Activated CD8-positive, alpha-beta memory T cell treated with anti-CD3 and anti-CD28 coated beads, Interleukin-2, amount 50 U/mL, for 1 hour (primary cell): ENCODE data around the gene CNPY1.
"Not testable (repeated sequence)": the region's sequence is repeated elsewhere in the genome, so short reads cannot be mapped to it uniquely, and the experiment has no call there.

Experiments
- DNase-seq: peaks from one replicate; pipeline ENCODE4 v3.0.0-alpha.2; 2020; ENCODE audit errors: extremely low read depth

CNPY1 gene

DNA sequence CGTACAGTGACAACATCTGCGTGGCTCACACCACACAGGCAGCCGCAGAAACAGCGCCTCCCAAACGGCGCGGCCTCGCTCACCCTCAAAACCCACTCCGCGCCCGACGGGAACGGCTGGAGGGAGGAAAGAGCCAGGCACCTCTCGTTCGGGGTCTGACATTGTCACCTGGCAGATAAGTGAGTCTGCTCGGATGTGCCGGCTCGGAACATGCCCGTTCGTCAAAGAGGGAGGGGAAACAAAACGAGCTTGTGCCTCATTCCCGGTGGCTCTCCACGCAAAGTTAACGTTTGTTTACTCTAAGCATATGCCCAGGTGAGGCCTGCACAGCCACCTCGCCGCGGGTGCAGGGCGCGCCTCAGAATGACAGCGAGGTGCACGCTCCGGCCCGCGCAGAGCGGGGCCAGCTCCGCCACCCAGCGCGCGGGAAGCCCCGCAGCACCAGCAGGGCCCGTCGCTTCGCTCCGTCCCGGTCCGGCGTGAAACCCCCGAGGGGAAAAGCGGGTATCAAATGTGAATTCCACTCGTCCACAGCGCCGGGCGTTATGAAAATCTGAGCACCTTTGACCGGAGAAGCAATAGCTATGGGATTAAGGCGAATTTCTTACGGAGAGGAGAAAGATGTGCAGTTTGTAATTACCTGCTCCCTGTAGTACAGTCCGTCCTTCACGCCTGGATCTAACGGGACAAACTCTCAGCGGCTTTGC, 13.1 kb downstream of the CNPY1 start:
- no peak for DNase-seq

DNA sequence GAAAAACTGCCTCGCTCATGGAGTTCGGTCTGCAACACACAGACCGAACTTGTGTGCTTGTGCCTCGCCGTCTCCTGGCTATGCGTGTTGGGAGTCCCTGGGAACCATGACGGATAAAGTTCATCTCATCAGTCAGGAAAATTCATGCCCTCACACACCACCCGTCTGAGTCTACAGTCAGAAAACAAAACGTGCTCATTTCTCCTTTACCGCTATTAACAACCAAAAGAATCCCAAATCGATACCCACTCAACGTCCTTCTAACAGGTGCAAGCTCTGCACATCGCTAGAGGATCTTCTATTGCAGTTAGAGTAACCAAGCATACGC, 13.6 kb downstream of the CNPY1 start:
- DNase-seq = no peak

DNA sequence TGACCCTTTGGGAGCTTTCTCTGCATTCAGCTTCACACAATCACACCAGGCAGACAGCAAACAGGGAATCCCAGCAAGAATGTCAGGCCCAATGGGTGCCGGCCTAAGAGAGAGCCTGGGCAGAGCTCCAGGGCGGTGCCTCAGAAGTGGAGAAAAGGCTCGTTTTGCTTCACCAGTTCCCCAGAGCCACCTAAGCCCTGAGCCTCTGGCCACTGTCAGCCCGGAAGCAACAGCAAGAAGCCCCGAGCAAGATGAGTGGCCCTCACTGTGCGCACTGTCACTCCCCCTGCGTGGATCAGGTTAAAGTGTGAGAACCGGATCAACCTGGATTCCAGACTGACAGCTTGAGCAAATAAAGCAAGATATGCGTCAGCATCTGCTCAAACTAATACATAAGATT, 14.7 kb downstream of the CNPY1 start:
- no peak for DNase-seq

DNA sequence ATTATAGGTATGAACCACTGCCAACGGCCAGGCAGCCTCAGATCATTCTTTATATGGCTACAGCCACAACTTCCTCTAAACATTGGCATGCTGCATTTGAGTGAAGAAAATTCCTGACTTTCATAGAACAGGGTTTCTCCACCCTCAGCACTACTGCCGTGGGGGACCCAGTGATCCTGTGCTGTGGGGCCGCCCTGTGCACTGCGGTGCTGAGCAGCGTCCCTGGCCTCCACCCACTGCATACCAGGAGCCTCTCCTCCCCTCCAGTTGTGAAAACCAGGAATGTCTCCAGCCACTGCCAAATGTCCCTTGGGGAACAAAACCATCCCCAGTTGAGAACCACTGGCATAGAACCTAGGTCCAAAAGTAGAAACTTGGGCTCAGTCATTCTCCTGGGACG, 15.8 kb downstream of the CNPY1 start:
- no peak for DNase-seq

DNA sequence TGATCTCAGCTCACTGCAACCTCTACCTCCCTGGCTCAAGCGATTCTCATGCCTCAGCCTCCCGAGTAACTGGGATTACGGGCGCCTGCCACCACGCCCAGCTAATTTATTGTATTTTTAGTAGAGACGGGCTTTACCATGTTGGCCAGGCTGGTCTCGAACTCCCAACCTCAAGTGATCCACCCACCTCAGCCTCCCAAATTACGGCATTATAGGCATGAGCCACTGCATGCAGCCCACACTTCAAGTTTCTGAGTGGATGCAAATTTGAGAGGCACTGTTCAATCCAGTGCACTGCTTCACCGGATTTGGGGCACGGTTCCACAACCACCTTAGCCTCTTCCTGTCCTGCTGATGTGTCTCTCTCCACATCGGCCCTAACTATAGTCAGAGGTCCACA, 16.5 kb downstream of the CNPY1 start:
- DNase-seq = no peak

DNA sequence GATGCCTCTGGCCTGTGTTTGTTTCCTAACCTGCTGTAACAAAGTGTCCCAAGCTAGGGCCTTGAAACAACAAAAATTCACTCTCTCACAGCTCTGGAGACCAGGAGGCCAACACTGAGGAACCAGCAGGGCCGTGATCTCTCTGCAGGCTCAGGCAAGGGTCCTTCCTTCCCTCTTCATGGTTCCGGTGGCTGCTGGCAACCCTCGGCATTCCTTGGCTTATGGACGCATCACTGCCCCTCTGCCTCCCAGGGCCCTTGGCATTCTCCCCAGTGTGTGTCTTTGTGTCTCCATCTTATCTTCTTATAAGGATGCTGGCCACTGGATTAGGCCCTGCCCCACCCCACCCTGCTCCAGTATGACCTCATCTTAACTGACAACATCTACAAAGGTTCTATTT, 17.0 kb downstream of the CNPY1 start:
- DNase-seq = no peak

DNA sequence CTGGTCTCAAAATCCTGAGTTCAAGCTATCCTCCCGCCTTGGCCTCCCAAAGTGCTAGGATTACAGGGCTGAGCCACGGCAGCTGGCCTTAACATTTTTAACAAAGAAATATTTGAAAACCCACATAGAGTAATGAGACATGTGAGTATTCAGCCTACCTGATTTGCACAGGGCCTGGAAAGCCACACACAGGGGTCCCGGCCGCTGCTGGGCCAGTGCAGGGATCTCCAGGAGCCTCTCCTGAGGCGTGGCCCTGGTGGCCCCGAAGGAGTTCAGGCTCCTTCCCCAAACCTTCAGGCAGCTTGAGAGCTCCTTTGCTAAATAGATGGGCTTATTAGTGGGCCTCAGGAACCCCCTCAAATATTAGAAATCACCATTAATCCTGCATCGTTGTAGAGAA, 18.7 kb downstream of the CNPY1 start:
- no peak for DNase-seq

DNA sequence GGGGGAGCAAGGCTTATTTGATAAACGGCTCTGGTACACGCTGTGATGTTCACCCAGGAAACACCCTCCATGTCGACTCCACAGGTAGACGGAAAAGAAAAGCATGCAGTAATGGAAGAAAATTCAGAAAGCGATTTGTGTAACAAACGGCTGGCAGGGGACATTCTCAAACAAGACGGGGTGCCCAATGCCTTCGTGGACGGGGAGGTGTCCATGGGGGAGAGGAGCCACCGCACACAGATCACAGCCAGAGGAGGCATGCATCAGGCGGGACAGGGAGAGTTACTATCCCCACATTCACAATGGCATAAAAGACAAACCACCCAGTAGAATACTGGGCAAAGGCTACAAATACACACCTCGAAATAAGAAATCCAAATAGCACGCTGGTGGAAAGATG, 20.1 kb downstream of the CNPY1 start:
- no peak for DNase-seq

DNA sequence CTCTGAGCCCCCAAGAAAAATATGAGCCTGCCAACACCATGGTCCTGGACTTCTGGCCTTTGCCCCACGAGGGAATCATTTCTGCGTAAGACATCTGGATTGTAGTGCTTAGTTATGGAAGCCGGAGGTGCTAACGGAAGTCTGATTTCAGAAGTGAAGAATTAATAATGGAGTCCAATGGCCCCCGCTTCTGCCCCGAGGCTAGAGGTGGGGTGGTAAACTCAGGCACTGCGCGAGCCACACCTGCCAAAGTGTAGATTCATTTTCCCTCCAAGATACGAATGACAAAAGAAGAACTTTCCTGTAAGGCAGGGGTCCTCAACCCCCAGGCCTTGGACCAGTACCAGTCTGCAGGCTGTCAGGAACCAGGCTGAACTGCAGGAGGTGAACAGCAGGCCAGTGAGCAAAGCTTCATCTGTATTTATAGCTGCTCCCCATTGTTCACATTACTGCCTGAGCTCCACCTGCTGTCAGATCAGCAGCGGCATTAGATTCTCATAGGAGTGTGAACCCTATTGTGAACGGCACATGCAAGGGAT, 22.3 kb downstream of the CNPY1 start:
- DNase-seq = no peak

DNA sequence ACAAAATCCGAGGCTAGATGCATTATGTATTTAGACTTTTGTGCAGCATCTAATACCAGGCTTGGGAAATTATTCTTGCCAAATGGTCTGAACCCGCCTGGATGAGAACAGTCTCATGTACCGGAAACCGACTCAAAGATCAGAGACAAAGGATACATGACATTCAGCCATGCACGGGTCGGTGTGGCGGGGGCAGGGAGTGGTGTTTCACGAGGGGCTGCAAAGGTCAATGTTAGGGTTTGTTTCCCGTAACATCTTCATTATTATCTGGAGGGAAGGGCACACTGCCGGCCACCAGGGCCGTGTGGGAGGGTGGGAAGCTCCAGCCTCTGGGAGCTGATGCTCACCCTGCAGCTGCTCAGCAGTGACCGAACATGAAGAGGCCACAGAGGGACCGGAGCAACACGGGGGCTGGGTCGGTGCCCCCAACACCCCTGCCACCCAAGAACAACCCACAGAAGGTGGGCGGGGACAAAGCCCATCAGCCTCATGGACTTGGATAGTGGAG, 23.1 kb downstream of the CNPY1 start:
- DNase-seq = no peak

DNA sequence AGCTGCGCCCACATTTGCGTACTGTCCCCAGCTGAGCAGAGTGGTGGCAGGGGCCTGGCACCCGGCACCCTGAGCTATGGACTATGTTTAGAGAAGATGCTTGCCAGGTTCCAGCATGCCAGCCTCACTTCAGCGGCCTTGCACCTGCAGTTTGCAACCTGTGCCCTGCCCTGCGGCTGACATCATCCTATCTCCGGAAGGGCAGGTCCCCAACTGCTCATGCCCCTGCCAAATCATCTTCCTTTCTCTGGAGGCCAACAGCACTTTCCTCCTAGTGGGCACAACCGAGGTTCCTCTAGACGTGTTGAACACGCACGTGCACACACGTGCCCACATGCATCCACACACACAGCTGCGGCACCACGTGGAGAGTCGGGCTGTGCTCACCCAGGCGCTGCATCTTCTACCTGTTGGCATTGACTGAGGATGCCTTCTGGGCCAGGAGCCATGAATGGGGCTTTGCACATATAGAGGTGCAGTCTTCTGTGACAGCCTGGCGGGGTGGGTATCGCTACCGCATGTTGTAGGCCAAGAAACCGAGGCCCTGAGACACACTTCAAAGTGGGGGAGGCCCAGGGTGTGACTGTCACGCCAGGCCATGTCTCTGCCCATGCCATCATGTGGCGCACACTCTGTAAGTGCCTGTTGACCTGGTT, 24.5 kb downstream of the CNPY1 start:
- DNase-seq = no peak

DNA sequence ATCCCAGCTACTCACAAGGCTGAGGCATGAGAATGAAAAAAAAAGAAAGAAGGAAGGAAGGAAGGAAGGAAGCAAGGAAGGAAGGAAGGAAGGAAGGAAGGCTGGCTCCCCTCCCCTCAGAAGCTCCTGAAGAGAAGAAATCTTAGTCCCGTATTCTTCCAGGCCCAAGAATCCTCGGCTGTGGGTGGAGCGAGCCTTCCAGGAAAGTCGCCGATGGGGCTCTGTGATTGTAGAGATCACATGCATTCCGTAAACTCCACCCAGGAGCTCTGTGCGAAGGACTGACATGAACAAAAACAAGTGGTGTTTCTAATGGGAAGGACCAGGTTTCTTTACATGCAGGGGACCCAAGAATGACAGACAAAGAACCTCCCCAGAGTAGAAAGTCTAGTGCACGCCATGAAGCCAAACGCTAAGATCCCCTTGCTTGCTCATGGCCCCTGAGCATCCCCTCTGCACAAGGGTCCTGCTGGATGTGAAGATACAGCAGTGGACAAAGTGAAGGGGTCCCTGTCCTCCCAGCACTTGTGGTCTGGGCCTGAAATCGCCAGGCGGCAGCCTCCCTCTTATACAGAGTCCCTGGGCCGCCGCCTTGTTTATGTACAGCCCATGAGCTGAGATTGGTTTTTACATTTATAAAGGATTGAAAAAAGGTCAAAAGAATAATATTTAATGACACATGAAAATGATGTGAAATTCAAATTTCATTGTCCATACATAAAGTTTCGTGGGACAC, 25.2 kb downstream of the CNPY1 start:
- DNase-seq = no peak

DNA sequence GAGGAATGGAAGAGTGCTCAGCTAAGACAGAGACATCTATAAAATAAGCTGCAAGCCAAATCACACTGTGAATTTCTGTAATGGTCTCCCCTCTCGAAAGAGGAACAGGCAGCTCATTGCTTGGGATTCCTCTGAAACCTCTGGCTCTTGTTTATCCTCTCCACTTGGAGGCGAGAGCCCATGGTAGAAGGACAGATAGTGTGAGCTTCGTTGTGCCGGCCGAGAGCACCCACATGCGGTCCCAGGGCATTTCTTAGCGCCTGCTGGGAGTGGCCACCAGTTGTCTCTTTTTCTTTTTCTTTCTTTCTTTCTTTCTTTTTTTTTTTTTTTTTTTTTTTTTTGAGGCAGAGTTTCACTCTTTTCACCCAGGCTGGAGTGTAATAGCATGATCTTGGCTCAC, 26.2 kb downstream of the CNPY1 start:
- DNase-seq = no peak

DNA sequence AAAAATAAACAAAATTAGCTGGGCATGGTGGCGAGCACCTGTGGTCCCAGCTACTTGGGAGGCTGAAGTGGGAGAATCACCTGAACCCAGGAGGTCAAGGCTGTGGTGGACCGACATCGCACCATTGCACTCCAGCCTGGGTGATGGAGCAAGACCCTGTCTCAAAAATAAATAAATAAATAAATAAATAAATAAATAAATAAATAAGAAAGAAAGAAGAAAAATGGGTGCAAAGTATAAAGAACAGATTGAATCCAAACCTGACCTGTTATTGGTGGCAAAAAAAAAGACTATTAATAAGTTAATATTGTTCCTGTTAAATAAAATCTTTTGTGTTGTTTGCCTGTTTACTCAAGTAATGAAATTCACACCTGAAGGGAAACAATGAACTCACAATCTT, 27.0 kb downstream of the CNPY1 start:
- DNase-seq = not testable (repeated sequence)

DNA sequence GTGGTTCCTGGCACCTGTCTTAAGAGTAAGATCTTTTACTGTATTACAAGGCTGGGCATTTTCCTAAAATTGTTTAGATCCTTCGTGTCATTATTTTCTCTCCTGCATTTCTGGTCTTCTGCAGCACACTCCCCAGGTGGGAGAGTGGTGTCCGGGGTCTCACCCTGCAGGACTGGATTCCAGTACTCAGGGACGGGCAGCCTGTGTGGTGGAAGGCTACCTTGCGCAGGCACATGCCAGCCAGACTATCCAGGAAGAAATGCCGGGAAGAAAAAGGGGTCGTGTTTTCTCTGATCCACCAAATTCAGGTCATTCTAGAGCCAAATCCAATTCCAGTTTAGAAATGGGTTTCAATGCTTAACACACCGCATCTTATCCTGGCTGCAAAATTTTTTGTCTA, 27.7 kb downstream of the CNPY1 start:
- DNase-seq = no peak

DNA sequence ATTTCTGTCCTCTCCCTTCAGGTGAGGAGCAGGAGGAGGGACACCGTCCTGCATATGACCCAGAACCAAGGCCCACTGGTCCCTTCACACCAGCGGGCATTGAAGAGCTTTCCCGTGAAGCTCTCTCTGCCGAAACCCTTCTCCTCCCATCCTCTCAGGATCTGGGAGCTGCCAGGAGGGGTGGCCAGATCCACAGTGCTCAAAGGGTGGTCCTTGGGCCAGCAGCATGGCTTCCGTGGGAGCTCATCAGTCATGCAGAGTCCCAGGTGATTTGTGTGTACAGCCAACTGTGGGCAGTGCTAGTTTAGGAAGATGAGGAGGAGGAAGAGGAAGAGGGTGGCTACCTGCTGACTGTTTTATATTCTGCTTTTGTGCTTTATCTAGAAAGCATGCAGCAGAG, 28.4 kb downstream of the CNPY1 start:
- no peak for DNase-seq

DNA sequence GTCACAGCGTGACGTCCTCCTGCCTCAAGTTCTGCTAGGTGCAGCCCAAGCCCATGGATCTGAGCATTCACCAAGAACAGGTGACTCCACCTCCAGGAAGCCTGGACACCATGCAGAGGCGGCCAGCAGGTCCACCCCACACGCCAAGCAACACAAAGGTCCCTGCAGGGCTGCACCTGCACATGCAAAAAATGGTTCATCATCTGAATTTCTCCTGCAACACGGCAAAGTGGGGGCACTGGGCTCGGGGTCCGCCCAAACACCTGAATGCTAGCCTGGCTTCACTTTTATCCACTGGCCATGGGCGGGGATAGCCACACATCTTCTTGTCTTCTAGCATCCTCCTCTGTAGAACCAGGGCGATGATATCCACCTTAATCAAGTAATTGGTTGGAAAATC, 28.9 kb downstream of the CNPY1 start:
- DNase-seq = no peak

DNA sequence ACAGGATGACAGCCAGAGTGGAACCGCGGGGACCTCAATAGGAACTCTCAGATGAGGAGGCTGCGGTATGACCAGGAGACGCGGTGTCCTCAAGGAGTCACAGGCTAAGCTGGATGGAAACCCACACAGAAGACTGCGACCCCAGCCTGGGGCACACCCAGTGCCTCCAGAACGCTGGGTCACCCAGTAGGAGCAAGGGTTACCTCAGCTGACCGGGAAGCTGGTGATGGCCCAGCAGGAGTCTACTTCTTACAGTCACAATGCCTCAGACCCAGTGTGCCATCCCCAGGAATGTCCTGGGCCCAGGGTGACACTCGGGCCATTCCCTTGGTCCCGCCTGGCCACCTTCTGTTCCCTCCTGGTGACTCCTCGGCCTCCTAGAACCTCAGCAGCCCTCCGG, 29.9 kb downstream of the CNPY1 start:
- DNase-seq = no peak

DNA sequence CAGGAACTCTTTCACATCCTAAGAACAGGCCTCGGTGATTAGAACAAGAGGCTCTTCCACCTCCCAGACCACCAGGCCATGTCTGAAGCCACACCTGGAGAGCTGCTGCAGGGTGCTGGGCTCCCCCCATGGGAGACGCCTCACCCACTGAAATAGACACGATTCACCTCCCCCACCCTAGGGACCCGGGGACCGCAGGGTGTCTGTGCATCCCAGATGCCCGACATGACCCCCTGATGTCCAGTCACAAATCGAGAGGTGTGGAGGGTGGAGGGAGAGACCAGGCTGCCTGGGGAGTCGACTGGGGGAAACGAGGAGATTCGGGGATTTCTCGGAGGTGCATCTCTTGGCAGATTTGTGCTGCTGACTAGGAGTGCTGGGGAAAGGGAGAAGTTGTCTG, 31.0 kb downstream of the CNPY1 start:
- no peak for DNase-seq

DNA sequence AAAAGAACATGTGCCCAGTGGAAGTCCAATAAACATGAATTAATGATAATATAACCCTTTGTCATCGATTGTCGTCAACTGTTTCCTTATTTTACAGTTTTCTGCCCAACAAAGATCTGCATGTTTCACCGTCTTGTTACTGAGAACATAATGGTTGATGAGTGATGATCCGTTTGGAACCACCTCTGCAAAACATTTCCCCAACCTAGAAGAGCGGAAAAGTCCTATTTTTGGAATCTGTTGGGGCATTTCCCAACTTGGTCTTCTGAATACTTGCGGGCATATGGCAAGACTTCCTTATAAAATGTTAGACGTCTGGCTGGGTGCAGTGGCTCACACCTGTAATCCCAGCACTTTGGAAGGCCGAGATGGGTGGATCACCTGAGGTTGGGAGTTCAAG, 32.1 kb downstream of the CNPY1 start:
- no peak for DNase-seq

DNA sequence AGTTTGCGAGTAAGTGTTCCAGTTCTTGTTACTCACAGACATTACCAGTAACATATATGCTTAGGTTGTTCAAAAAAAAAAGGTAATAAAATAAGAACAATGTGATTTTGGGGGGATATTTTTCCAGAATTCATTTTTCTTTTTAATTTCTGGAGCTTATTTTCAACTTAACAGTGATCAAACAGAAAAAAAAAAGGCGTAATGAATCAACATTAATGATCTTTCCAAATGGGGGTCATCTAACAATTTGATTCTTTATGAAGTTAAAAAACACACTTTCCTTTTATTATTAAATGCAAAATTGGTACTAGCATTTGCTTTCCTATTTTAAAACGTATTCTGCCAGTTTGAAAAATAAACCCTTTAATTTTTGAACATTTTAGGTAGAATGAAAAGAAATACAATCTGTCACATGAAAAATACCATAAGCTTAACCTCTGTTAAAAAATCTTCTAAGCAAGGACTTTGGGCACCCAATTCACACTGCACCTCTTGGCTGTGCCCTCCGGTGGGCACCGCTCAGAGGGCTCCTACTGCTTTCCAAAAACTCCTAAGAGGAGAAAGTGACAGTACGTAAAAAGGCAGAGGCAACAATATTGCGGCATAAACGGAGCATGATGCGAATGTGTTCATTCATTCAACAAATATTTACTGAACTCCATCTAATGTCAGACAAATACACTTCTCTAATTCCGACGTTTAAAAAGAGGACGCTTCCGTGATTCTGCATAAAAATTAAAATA, 32.6 kb downstream of the CNPY1 start:
- no peak for DNase-seq

DNA sequence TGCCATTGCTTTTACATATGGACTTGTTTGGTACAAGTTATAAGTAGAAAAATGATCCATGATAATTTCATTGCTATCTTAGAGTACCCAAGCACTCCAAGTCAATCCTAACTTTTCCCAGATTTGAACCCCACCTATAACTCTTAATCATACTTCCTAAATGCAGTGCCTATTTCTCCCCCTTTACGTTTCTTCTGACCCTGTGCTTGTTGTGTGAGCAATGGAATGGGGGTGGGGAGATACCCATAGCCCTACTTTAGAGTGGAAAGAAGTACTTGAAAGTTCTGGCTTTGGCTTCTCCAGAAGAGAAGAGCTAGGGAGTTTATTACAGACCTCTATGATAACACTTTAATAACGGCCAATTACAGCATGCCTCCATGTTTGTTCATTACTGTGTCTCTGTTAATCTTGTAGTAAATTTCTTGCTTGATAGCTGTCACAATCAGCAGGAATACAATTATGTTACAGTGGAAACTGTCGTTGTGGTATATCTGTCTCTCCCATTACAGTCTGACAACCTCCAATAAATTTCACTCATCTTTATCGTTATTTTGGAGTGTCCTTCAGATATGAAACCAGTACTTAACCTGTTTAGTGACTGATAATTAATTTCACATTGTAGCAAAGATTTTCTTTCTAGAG, 34.0 kb downstream of the CNPY1 start:
- DNase-seq = no peak
